Stimulated activated CD8-positive, alpha-beta memory T cell treated with anti-CD3 and anti-CD28 coated beads, Interleukin-12 subunit alpha, Interleukin-12 subunit beta, amount 100 ng/mL, for 4 hours (primary cell): Measurements from ENCODE around the gene SLC15A4.
A peak's percentile ranks its signal among the peaks of the same experiment; 100 is the strongest.
"Not testable (repeated sequence)": the region's sequence is repeated elsewhere in the genome, so short reads cannot be mapped to it uniquely, and the experiment has no call there.

Experiments
- DNase-seq: peaks from one replicate; pipeline ENCODE4 v3.0.0-alpha.2; 2020; ENCODE audit warnings: low read depth

SLC15A4 gene

DNA sequence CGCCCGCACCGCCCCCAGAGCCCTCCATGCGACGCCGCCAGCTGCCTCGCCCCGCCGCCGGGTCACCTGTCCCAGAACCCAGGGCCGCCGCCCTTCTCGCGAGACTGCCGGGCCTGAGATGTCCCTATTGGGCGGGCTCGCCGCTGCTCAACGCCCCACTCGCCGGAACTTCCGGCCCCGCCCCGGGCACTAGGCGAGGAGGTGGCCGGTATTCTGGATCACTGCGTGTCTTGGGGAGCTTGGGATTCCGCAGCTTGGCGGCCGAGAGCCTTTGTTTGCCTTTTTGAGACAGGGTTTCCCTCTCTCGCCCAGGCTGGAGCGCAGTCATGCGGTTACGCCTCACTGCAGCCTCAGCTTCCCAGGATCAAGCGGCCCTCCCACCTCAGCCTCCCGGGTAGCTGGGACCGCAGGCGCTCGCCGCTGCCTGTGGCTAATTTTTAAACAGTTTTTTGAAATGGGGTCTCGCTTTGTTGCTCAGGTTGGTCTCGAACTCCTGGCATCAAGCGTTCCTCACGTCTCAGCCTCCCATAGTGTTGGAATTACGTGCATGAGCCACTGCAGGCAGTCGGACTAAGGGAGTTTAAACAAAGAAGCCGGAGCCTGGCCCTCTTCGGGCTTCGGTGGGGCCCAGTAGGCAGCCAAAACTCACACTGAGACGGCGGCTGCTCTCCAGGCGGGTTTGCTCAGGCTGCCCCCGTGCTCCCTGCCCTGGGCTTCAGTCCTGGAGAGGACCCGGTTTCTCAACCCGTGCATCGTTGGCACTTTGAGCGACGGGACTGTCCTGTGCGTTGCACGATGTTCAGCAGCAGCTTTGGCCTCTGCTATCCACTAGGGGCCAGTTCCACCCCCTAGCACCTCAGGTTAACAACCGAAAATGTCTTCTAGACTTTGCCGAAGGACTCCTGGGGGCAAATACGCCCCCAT lies at the start of gene SLC15A4:
Gene SLC15A4, minus strand, starts transcription at position 43 of the 924 bp plus-strand sequence. Its CDS starts 15 bp downstream, at position 28.
- peak; percentile 87 for DNase-seq

DNA sequence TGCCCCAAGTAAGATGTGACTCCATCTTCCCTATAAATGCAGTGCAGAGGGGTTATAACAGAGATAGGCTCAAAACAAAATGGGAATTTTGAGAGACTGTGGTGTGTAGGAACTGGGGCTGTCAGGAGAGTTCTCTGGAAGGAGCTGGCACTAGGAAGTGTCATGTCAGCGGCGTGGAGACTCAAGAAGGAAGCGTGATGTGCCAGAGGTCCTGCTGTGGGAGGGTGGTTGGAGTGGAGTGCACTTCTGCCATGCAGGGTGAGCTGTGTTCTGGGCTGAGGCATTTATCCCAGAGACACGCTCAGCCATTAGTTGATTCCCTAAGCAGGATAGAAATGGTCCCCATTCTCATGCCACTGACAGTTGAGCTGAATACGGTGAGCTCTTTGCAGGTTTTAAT lies 48.5 kb upstream of the SLC15A4 start:
- DNase-seq: no peak

DNA sequence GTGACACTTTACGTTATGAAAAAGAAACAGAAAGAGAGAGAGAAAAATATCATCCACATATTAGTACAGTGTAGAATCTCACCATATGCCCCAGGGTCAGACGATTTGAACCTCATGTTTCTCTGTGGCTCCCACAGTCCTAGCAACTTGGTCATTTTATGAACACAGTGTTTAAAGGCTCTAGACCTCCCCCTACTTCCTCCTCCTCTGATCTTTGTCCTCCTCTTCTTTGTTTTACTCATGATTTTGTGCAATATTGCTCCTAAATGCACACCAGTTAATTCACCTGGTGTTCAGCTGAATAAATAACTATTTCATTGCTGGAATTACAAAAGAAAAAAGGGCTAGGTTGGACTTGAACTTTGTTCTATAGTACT lies 47.7 kb upstream of the SLC15A4 start:
- DNase-seq: no peak

DNA sequence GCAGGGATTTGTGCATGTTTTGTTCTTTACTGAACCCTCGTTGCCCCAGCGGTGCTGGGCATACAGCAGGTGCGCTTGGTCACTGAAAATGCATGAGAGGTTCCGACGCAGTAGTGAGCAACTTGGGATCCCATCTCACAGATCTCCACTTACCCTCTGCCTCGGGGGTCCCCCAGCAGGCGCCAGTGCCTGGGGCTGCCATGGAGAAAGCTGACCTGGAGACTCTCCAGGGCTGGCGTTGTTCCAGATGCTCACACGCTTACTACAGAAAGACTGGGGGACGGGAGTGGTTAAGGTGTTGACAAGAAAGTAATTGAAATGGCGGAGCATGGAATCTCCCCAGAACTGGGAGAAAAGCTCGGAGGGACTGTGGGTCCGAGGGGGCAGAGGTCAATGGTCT lies 43.7 kb upstream of the SLC15A4 start:
- no peak for DNase-seq

DNA sequence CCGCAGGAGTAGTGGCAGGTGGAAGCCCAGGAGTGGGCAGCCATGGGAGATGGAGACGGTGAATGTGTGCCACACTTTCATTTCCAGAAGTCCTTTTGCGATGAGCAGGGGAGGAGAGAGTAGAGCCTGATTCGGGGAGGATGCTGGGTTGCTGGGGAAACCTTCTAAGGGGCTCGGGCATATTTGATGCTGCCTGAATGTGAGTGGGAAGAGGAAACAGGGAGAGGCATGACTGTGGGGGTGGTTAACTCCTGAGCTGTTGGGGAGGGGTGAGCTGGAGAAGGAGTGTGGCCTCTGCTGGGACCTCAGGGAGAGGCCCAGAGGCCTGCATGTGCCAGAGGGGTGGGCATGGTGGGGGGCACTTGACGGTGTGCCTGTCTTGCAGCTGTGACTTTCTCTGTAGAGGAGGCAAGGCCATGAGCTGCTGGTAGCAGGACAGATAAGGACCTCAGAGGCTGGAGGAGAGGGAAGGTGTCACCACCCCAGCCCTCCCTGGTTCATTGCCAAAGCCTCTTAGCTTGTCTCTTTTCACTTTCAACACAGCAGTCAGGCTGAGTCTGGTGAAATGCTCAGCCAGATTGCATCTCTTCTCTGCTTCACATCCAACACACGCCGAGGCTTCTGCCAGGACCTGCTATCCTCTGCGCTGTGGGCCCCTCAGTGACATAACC lies 40.9 kb upstream of the SLC15A4 start:
- DNase-seq: no peak

DNA sequence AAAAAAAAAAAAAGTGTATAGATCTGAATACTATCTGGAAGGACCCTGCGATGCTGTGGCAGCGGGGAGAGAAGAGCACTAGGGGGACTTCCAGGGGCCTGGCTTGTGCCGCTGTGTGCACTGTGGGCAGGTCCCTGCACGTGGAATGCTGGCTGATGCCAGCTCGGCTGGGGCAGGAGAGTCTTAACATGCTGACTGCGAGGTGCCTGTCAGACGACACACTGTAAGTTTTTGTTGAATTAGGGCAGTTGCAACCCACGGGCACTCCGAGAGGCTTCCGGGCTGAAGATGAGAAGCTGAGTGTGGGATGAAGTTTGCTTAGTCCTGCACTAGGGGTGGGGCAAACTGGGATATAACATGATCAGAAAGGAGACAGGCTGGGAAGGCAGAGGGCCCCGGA lies 40.2 kb upstream of the SLC15A4 start:
- no peak for DNase-seq

DNA sequence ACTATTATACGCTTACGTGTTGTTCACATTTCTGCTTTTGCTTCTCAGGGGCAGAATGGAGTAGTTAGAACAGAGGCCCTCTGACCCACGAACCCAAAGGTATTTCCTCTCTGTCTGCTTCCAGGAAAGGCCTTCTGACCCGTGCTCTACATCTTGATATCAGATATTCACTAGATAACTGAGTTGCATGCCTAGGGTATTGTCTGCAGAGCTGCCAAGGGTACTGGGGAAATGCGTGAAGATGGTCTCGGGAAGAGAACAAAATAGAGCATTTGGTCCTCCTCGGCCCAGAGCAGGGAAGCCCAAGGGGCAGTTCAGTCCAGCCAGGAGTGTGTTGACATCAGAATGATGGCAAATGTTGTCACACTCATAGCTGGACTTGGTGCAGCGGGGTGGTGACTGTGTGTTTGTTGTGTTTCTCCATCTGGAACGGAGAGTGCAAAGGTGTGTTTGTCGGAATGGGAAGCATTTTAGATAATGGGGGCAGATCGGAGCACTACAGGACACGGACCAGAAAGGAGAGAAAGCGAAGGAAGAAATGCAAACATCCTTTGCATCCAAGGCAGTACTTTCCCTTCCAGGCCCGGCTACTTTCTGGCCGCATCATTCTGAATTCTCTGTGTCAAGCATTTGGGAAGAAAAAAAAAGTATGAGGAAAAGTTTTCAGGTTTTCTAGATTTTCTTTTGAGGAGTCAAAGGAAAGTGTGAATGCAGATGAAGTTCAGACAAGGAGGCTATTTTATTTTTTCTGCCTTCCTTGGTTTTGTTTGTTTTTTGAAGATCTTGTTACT lies 37.7 kb upstream of the SLC15A4 start:
- DNase-seq: no peak

DNA sequence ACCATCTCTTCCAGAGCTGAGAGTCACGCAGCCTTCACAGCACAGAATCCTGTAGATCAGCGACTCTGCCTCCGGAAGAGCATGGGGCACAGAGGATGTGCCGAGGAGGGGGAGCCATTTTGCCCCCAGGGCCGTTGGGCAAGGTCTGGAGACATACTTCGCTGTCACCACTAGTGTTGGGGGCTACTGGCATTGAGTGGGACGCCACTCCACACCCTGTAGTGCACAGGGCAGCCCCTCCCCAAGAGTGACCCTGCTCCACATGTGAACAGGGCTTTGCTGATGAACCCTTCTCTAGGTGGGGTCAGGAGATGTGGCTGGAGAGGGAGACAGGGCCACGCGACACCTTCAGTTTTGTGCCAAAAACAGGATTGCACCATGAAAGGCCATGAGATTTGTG lies 35.6 kb upstream of the SLC15A4 start:
- DNase-seq: no peak

DNA sequence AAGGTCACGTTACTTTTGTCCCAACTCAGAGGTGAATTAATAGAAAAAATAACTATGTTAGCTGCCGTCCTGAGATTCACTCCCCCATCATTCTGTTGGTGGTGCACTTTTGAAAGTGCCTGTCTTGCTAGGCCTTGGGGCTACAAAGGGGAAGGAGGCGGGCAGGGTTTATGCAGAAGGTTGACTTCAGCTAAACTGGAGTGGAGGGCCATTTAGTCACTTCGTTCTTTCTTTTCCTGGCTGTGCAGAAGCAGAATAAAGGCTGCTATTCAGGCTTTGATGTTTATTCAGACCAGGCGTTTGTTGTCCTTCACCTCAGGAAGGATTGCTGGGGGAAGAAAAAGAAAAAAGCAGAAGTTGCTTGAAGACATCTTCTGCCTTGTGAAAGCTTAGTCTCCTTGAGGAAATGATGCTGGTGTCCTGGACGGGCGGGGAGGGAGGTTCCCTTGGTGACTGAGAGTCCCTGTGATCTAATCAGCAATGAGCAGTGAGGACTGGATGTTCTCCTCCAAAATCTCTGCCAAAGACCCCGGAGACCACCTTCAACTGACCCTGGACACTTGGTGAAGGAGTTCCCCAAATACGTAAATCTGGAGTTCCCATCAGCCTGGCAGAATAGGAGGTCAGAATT lies 33.5 kb upstream of the SLC15A4 start:
- DNase-seq: no peak

DNA sequence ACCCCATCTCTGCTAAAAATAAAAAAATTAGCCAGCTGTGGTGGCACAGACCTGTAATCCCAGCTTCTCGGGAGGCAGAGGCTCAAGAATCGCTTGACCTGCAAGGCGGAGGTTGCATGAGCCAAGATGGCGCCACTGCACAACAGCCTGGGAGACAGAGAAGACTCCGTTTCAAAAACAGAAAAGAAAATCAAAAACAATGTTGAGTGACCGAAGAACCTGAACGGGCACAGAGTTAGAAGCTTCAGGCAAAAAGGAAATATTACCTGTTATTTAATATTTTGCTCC lies 33.0 kb upstream of the SLC15A4 start:
- DNase-seq: no peak

DNA sequence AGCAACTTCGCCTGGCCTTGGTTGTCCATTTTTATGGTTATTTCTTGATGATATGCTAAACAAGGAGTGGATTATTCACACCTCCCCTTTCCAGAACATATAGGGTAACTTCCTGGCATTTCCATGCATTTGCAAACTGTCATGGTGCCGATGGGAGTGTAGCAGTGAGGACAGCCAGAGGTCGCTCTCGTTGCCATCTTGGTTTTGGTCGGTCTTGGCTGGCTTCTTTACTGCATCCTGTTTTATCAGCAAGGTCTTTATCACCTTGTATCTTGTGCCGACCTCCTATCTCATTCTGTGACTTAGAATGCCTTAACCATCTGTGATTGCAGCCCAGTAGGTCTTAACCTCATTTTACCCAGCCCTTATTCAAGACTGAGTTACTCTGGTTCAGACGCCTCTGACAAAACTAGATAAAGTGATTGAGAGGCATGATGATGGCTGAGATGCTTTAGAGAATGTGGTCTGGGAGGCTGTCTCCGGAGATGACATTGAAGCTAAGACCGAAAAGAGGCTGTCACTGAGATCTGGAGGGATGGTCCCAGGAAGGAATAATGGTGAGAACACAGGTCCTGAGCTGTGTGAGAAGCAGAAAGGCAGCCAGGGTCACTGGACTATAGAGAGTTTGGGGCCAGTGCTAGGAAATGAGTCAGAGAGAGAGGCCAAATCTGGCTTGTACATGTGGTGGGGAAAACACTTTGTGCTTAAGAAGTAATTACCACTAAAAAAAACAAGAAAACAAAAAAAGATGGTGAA lies 32.5 kb upstream of the SLC15A4 start:
- no peak for DNase-seq

DNA sequence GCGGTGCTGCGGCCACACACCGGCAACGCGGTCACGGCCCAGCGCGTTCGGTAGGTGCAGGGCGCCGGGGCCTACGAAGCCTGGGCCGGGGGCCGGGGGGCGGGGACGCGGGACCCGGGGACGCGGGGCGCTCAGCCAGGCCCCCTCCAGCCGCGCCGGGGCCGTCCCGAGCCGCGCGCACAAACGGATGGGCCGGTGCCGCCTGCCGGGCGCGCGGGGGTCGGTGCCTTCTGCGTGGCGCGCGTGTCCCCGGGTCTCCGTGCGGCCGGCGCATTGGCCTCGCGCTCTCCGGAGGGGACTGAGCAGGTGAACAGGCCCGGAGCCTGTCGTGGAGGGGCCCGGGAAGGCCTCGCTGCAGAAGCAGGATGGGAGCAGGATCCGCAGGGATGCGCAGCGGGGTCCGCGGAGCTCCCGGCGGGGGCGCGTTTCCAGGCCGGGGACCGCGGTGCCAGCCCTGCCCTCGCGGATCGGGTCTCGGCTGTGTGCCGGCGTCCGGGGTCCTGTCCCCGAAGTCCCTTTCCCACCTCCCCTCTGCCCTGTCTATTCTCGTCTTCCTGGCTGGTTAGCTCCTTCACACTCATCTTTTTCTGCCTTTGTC lies 29.9 kb upstream of the SLC15A4 start:
- no peak for DNase-seq

DNA sequence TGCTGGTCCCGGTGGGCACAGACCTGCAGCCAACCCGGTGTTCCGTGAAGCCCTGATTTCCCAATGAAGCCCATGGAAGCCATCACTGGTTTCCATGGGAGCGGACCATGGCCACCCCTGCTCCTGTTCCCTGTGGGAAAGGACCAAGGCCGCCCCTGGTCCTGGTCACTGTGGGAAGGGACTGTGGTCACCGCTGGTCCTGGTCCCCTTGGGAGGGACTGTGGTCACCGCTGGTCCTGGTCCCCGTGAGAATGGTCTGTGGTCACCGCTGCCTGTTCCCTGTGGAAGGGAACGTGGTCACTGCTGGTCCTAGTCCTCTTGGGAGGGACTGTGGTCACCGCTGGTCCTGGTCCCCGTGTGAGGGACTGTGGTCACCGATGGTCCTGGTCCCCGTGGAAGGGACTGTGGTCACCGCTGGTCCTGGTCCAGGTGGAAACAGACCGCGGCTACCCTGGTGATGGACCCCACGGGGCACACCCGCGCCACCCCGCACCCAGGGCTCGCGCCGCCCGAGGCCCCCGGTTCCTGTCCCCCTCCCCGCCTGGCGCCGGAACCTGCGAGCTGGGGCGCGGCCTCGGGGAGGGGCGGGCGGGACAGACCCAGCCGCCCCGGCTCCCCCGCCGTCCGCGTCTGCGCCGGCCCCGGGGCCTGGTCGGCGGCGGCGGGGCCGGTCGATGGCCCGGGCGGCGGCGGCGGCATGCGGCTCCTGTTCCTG lies 29.3 kb upstream of the SLC15A4 start, which contains the start of gene GLT1D1:
Gene GLT1D1, plus strand, starts transcription at position 594 of the 715 bp plus-strand sequence. Its CDS starts 104 bp downstream, at position 698.
- DNase-seq: no peak

DNA sequence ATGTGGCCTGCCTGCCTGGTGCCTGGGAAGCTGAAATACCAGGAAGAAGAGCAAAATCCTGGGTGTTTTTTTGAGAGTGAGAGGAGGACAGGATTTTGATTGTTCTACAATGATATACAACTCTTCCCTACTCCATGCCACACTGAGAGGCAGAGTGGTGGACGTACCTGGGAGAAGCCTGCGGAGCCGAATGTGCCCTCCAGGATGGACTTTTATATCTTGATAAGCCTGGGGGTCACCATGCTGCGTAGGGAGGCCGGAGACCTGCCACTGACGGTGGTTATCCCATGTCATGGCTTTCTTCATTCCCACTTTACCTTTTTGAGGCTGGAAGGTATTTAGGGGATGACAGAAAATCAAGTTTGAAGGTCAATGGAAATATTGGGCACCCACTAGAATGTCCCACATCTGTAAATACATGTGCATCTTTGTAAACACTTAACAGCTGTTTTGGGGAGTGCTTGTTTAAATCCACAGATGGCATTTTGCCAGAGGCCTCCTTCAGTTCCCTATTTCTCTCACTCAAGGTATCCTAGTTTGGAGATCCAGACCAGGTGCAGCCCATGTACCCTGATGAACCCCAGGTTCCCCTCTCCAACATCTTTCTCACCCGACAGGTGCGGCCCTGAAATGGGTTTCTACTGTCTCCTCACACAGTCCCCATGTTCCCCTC lies 28.4 kb upstream of the SLC15A4 start:
- no peak for DNase-seq

DNA sequence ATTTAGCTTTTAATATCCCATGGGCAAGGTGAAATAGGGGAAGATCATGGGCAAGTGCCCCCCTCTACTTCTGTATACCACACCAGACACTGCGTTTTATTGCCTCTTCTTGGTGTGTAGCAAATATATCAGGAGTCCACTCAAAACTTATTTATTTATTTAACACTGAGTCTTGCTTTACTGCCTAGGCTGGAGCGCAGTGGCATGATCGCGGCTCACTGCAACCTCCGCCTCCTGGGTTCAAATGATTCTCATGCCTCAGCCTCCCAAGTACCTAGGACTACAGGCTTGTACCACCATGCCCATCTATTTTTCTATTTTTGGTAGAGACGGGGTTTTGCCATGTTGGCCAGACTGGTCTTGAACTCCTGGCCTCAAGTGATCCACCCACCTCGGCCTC lies 27.7 kb upstream of the SLC15A4 start:
- DNase-seq: not testable (repeated sequence)

DNA sequence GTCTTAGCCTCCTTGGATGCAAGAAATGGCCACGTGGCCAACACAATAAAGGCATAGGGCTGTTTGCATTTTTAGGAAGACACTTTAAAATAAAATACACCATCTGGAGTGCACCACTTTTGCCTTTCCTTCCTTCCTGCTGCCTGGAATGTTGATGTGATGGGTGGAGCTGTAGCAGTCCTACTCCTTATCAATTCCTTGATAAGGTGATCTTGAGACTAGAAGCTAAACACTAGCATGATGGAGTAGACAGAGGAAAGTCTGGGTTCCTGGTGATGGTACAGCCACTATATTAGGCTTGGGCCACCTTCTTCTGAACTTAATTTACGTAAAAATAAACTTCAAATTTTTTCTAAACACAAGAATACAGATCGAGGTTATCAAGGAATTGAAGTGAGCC lies 26.6 kb upstream of the SLC15A4 start:
- no peak for DNase-seq

DNA sequence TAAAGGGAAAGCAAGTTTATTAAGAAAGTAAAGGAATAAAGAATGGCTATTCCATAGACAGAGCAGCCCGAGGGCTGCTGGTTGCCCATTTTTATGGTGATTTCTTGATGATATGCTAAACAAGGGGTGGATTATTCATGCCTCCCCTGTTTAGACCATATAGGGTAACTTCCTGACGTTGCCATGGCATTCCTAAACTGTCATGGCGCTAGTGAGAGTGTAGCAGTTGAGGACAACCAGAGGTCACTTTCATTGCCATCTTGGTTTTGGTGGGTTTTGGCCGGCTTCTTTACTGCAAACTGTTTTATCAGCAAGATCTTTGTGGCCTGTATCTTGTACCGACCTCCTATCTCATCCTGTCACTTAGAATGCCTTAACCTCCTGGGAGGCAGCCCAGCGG lies 26.0 kb upstream of the SLC15A4 start:
- not testable (repeated sequence) for DNase-seq

DNA sequence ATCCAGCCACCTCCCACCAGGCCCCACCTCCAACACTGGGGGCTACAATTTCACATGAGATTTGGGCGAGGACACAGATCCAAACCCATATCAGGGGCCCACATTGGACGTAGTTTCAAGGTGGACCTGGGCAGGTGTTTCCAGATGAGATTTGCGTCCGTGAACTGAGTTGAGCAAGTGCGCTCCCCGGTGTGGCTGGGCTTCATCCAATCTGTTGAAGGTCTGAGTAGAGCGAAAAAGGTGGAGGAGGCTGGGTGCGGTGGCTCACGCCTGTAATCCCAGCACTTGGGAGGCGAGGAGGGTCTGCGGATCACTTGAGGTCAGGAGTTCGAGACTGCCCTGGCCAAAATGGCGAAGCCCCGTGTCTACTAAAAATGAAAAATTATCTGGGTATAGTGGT lies 24.6 kb upstream of the SLC15A4 start:
- no peak for DNase-seq

DNA sequence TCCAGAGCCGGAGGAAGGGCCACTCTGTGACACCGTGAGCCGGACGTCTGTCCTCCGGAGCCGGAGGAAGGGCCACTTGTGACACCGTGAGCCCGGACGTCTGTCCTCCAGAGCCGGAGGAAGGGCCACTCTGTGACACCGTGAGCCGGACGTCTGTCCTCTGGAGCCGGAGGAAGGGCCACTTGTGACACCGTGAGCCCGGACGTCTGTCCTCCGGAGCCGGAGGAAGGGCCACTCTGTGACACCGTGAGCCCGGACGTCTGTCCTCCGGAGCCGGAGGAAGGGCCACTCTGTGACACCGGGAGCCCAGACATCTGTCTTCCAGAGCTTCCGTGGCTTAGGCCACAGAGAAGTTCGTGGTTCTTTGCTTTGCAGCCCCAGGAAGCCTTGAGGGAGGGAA lies 22.9 kb upstream of the SLC15A4 start:
- DNase-seq: not testable (repeated sequence)
